Progenitor cell of endocrine pancreas (in vitro differentiated cells): ENCODE data around the gene KIAA1755. TPM values are rescaled to one million over a fixed set of nuclear protein-coding genes. Genes with fewer than 3 reads are reported as not detected.

Experiments
- DNase-seq: peaks from one replicate; pipeline ENCODE4 v3.0.0; 2021; ENCODE audit warnings: low spot score; ENCODE audit not compliant: unreplicated experiment
- H3K27ac Mint-ChIP-seq: 2 replicates; pipeline ENCODE4 v1.8.0; 2021; ENCODE audit warnings: mild to moderate bottlenecking, moderate library complexity, mixed read lengths
- H3K27me3 Mint-ChIP-seq: 2 replicates; pipeline ENCODE4 v1.8.0; 2021; ENCODE audit warnings: mixed read lengths
- H3K36me3 Mint-ChIP-seq: 2 replicates; pipeline ENCODE4 v1.8.0; 2022; ENCODE audit warnings: mixed read lengths; ENCODE audit not compliant: insufficient read depth
- H3K4me1 Mint-ChIP-seq: 2 replicates; pipeline ENCODE4 v1.8.0; 2021; ENCODE audit warnings: low read depth, mixed read lengths
- H3K4me3 Mint-ChIP-seq: 2 replicates; pipeline ENCODE4 v1.8.0; 2021; ENCODE audit warnings: low read depth, mild to moderate bottlenecking, moderate library complexity, mixed read lengths
- H3K9me3 Mint-ChIP-seq: 2 replicates; pipeline ENCODE4 v1.8.0; 2021; ENCODE audit warnings: low read depth, mixed read lengths
- total RNA-seq: library from RNA; stranded (reverse); gene quantifications from 2 replicates; pipeline ENCODE4 v1.2.1, GENCODE V29; 2021
- TF ChIP-seq, protein P1 (sequence below): fragments of 200-600 bp; sonication (generic); IDR thresholded peaks from one replicate; pipeline ENCODE4 v1.5.0; 2021; ENCODE audit warnings: antibody characterized with exemption, mild to moderate bottlenecking; ENCODE audit not compliant: unreplicated experiment

Gene KIAA1755
- total RNA-seq, 1 donor from 2014 or later = 0.29 TPM

- Mint-ChIP-seq H3K27ac (no peak overlapping the region), H3K27me3 (no peaks in the 10 kb centered on the region), H3K36me3 (no peaks in the 10 kb centered on the region), H3K4me1 (no peaks in the 10 kb centered on the region), H3K9me3 (no peaks in the 10 kb centered on the region), H3K4me3 (no peak overlapping the region)
- TF ChIP-seq, protein P1, sequence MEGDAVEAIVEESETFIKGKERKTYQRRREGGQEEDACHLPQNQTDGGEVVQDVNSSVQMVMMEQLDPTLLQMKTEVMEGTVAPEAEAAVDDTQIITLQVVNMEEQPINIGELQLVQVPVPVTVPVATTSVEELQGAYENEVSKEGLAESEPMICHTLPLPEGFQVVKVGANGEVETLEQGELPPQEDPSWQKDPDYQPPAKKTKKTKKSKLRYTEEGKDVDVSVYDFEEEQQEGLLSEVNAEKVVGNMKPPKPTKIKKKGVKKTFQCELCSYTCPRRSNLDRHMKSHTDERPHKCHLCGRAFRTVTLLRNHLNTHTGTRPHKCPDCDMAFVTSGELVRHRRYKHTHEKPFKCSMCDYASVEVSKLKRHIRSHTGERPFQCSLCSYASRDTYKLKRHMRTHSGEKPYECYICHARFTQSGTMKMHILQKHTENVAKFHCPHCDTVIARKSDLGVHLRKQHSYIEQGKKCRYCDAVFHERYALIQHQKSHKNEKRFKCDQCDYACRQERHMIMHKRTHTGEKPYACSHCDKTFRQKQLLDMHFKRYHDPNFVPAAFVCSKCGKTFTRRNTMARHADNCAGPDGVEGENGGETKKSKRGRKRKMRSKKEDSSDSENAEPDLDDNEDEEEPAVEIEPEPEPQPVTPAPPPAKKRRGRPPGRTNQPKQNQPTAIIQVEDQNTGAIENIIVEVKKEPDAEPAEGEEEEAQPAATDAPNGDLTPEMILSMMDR = no peak
- DNase-seq = no peak
These were observed 62.2 kb downstream of the KIAA1755 start for GRCh38 chr20:38198238-38198861.

- no peak overlapping the region for H3K27ac Mint-ChIP-seq
- TF ChIP-seq, protein P1 = no peak
- H3K4me1 Mint-ChIP-seq = no peaks in the 10 kb centered on the region
- H3K9me3 Mint-ChIP-seq = no peaks in the 10 kb centered on the region
- H3K27me3 Mint-ChIP-seq = no peaks in the 10 kb centered on the region
- DNase-seq = no peak
- no peak overlapping the region for H3K4me3 Mint-ChIP-seq
- H3K36me3 Mint-ChIP-seq = no peaks in the 10 kb centered on the region
These were observed 62.9 kb downstream of the KIAA1755 start for GRCh38 chr20:38197619-38198018.

DNA sequence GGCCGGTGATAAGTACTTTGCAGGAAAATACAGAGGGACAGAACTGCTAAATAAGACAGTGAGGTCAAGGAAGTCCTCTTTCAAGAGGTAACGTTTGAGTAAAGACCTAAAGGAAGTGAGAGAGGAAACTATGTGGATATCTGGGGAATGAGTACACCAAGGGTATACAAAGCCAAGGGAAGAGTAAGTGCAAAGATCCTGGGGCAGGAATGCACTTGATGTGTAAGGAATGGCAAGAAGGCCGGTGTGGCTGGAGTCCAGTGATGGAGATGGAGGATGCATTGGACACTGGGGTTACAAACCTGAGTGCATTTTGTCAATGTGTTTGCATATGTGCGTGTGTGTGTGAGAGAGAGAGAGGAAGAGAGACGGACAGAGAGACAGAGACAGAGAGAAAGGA is 63.3 kb downstream of the KIAA1755 start:
- Mint-ChIP-seq H3K9me3 (no peaks in the 10 kb centered on the region), H3K27ac (no peak overlapping the region), H3K36me3 (no peaks in the 10 kb centered on the region), H3K27me3 (no peaks in the 10 kb centered on the region), H3K4me1 (no peaks in the 10 kb centered on the region), H3K4me3 (no peak overlapping the region)
- TF ChIP-seq, protein P1 = no peak
- DNase-seq = no peak

DNA sequence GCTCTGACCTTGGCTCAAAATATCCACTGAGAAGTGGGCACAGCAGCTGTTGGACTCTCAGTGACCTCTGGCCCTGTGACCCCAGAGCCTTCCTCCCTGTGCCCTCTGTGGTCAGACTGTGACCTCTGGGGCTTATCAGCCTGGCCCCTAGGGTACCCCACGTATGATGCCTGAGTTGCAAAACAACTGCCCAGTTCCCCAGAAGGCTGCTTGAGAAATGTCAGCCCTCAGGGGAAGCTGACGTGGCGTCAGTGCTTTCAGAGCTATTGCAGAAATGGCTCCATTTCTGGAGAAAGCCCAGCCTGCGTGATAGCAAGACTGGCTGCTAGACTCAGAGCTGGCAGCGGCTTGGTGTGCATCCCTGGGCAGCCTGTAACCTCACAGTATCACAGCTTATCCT is 63.9 kb downstream of the KIAA1755 start:
- Mint-ChIP-seq H3K4me3 (no peak overlapping the region), H3K36me3 (no peaks in the 10 kb centered on the region), H3K27me3 (peaks cover under 1% of the 10 kb centered on the region), H3K27ac (no peak overlapping the region), H3K4me1 (no peaks in the 10 kb centered on the region), H3K9me3 (no peaks in the 10 kb centered on the region)
- TF ChIP-seq, protein P1 = no peak
- DNase-seq = no peak

- Mint-ChIP-seq H3K9me3 (no peaks in the 10 kb centered on the region), H3K27me3 (peaks cover 4% of the 10 kb centered on the region), H3K36me3 (no peaks in the 10 kb centered on the region), H3K27ac (no peak overlapping the region), H3K4me1 (no peaks in the 10 kb centered on the region), H3K4me3 (no peak overlapping the region)
- no peak for DNase-seq
- TF ChIP-seq, protein P1 = no peak
These were observed 64.5 kb downstream of the KIAA1755 start for GRCh38 chr20:38196076-38196475.
